ENCODE measurements around the gene PKP3. TPM values are rescaled to one million over a fixed set of nuclear protein-coding genes. Genes with fewer than 3 reads are reported as not detected.
A peak's percentile ranks its signal among the peaks of the same experiment; 100 is the strongest.

PKP3 gene
- total and polyA plus RNA-seq, 2 donors from 2014 or later = 1.9 to 3.6 TPM

- FAIRE-seq = no peak
- Histone ChIP-seq H3K36me3 (ENCODE audit: control insufficient read depth in 2 of 3, insufficient read depth in 3 of 3, low read length in 3 of 3) (no peaks in the 10 kb centered on the region), H3K9ac (ENCODE audit: low read length in 3 of 3) (no peak overlapping the region), H3K9me3 (ENCODE audit: control insufficient read depth in 2 of 3, insufficient read depth in 1 of 3, low read length in 3 of 3) (no peaks in the 10 kb centered on the region), H3K4me3 (ENCODE audit: low read length in 3 of 3) (no peak overlapping the region), H3K4me1 (ENCODE audit: control insufficient read depth in 2 of 3, insufficient read depth in 2 of 3, low read depth in 1 of 3, low read length in 3 of 3) (peaks cover 0 to 14% (median 6%) of the 10 kb centered on the region in 3 donors), H3K27ac (ENCODE audit: low read depth in 2 of 2, low read length in 2 of 2) (no peak overlapping the region), H3K27me3 (ENCODE audit: control insufficient read depth, insufficient read depth, low read length) (no peaks in the 10 kb centered on the region)
- DNase-seq = peak in 2 of 5 donors; percentile 54 to 71
- TF ChIP-seq CTCF (IDR thresholded peaks at IDR 0.05; ENCODE audit: borderline replicate concordance, extremely low read depth, insufficient read depth) = no peak
- intact Hi-C loops (cut with DNase I) = no loop called here
Observed at GRCh38 chr11:420054-420910, 26.3 kb downstream of the PKP3 start.

DNA sequence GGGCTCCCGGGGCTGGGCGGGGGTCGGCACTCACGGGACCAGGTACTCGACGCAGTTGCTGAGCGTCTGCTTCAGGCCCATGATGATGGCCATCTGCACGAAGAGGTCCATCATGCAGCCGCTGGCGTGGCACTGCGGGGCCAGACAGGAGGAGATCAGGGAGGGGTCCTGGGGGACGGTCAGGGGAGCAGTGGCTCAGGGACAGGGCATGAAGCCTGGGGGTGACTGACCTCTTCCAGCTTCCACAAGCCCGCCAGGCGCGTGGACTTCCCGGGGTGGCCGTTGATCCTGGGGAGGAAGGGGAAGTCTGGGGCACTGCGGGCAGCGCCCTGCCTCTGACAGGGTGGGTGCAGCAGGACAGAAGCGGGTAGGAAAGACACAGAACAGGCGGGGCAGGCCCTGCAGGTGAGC is 26.9 kb downstream of the PKP3 start:
- DNase-seq (peak in 2 of 5 donors; percentile 36 to 76), FAIRE-seq (no peak)
- no peaks in the 10 kb centered on the region for H3K9me3 ChIP-seq (ENCODE audit: control insufficient read depth in 2 of 3, insufficient read depth in 1 of 3, low read length in 3 of 3)
- no peaks in the 10 kb centered on the region for H3K27me3 ChIP-seq (ENCODE audit: control insufficient read depth, insufficient read depth, low read length)
- H3K4me3 ChIP-seq (ENCODE audit: low read length in 3 of 3) = no peak overlapping the region
- no peak for TF ChIP-seq CTCF (IDR thresholded peaks at IDR 0.05; ENCODE audit: borderline replicate concordance, extremely low read depth, insufficient read depth)
- intact Hi-C loops (cut with DNase I) = no loop called here
- peaks cover 0 to 8% (median under 1%) of the 10 kb centered on the region in 3 donors for H3K4me1 ChIP-seq (ENCODE audit: control insufficient read depth in 2 of 3, insufficient read depth in 2 of 3, low read depth in 1 of 3, low read length in 3 of 3)
- H3K9ac ChIP-seq (ENCODE audit: low read length in 3 of 3) = no peak overlapping the region
- no peak overlapping the region for H3K27ac ChIP-seq (ENCODE audit: low read depth in 2 of 2, low read length in 2 of 2)
- H3K36me3 ChIP-seq (ENCODE audit: control insufficient read depth in 2 of 3, insufficient read depth in 3 of 3, low read length in 3 of 3) = no peaks in the 10 kb centered on the region

- intact Hi-C loops (cut with DNase I) = no loop called here
- no peaks in the 10 kb centered on the region for H3K9me3 ChIP-seq (ENCODE audit: control insufficient read depth in 2 of 3, insufficient read depth in 1 of 3, low read length in 3 of 3)
- H3K27me3 ChIP-seq (ENCODE audit: control insufficient read depth, insufficient read depth, low read length) = no peaks in the 10 kb centered on the region
Observed at GRCh38 chr11:422249-422656, 28.2 kb downstream of the PKP3 start.

More at GRCh38 chr11:422249-422656, 28.2 kb downstream of the PKP3 start:
- H3K4me3 ChIP-seq (ENCODE audit: low read length in 3 of 3) = no peak overlapping the region
- TF ChIP-seq CTCF (IDR thresholded peaks at IDR 0.05; ENCODE audit: borderline replicate concordance, extremely low read depth, insufficient read depth) = no peak
- H3K27ac ChIP-seq (ENCODE audit: low read depth in 2 of 2, low read length in 2 of 2) = no peak overlapping the region
- peak in 2 of 5 donors; percentile 15 to 24 for DNase-seq
- H3K4me1 ChIP-seq (ENCODE audit: control insufficient read depth in 2 of 3, insufficient read depth in 2 of 3, low read depth in 1 of 3, low read length in 3 of 3) = peaks cover 0 to 5% (median 0%) of the 10 kb centered on the region in 3 donors
- no peaks in the 10 kb centered on the region for H3K36me3 ChIP-seq (ENCODE audit: control insufficient read depth in 2 of 3, insufficient read depth in 3 of 3, low read length in 3 of 3)
- H3K9ac ChIP-seq (ENCODE audit: low read length in 3 of 3) = no peak overlapping the region
- FAIRE-seq = no peak
